COLO668 (cell line): Measurements from ENCODE around the gene PLA2G2F.
A peak's percentile ranks its signal among the peaks of the same experiment; 100 is the strongest.

Experiments
- DNase-seq: peaks from one replicate; lab custom pipeline; 2025; ENCODE audit not compliant: unreplicated experiment; lab: John Stamatoyannopoulos, UW

Gene PLA2G2F

DNA sequence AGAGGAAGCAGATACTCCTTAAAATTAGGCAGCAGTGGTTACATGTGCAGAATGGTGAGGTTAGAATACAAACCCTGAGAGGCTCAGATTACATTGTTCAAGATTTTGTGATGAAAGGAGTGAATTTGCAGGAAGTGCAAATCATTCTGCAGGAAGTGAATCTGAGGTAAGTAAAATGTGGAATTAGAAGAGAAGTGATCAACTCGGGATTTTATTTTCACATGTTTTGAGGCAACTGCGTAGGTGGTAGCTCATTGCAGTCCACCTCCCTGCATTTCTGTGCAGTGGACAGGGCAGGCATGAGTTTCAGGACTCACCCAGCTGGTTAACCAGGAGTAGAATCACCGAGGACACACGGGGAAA lies 49.3 kb downstream of the PLA2G2F start:
- no peak for DNase-seq

DNA sequence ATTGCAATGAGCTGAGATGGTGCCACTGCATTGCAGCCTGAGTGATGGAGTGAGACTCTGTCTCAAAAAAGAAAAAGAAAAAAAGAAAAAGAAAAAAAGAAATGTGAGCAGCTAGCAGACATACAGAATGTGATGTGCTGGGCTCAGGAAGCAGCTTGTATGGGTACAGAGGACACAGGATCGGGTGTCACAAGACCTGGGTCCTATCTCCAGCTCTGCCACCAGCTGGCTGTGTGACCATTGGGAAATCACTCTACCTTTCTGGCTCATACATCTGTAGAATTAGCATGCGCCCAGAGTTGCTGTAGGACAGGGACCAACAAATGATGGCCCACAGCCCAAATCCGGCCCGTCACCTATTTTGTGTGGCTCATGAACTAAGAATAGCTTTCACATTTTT lies 50.5 kb downstream of the PLA2G2F start:
- no peak for DNase-seq

DNA sequence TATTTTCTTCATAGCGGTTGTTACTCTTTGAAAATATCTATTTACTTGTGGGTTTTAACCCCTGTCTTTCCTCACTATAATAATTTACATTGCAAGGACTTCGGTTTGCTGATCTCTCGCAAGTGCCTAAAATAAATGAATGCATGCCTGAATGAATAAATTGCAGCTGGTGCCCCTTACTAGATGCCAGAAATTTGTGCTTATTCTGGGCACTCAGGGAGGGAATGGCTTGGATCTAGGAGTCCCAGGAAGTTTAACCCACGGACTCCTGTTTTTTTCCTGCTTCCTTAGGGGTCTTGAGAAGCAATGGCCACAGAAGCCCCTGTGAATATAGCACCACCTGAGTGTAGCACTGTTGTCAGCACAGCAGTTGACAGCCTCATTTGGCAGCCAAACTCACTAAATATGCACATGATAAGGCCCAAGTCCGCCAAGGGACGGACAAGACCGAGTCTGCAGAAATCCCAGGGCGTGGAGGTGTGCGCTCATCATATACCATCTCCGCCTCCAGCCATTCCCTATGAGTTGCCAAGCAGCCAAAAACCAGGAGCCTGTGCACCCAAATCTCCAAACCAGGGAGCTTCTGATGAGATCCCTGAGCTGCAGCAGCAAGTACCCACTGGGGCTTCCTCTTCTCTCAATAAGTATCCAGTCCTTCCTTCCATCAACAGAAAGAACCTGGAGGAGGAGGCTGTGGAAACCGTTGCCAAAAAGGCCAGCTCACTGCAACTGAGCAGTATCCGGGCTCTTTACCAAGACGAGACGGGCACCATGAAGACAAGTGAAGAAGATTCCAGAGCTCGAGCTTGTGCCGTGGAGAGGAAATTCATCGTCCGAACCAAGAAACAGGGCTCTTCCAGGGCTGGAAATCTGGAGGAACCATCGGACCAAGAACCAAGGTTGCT lies 51.4 kb downstream of the PLA2G2F start:
- no peak for DNase-seq

DNA sequence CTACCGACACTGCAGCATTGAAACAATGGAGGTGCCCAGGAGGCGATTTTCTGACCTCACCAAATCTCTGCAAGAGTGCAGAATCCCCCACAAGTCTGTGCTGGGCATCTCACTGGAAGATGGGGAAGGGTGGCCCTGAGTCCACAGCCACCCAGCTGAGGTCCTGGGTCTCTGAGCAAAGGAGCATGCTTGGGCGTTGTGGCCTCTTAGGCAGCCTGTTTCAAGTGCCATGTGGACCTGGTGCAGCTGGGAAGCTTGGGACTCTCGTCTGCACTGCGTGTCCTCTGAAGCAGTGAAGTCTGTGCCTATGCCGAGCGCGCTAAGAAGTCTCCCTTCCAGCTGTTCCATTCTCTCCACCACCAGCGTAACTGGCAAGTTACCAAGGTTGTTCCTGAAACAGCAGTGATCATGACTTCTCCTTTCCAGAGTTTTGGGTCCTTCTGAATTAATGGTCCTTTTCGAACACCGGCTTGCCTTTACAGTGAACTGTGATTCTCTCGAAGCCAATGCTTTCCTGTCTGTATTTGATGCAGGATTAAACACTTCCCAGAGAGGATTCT lies 52.2 kb downstream of the PLA2G2F start:
- DNase-seq, result no peak

DNA sequence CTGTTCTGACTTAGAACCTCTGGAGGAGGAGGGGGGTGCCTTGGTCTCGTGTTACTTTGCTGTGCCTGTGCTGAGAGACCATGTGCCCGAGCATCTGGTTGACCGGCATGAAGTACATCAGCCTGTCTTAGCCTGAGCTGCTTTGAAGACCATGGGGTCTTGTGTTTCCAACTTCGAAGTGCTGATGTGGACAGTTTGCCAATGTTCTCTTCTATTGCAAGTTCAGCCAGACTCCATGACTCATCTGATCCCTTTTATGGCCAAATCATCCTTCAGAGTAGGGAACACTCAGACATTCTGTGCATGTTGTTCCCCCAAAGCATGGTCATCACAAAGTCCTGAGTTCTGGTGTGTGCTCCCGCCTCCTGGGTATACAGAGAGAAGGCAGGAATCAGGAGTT lies 53.2 kb downstream of the PLA2G2F start:
- no peak for DNase-seq

DNA sequence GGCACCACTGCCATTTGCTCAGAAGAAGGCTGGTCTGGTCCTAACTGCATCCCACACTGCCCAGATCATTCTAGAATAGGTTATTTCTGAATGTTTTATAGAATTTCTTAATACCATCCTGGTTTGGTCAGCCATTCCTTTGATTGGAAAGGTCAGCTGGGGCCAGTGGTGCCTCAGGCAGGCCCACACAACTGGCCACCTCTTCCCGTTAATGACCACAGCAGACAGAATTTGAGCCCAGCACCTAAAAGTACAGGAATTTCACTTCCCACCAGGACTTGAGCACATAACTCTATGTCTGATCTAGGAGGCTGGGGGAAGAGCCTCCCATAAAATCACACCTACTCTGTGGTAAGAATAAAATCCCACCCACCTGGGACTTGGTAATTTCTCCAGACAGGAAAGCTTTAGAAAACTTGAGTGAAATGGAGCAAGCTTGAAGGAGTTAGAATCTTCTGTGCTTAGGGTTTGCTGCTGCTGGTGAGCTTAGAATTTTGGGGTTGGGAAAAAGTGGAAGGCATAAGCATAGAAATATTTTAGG lies 53.8 kb downstream of the PLA2G2F start:
- DNase-seq, result no peak

DNA sequence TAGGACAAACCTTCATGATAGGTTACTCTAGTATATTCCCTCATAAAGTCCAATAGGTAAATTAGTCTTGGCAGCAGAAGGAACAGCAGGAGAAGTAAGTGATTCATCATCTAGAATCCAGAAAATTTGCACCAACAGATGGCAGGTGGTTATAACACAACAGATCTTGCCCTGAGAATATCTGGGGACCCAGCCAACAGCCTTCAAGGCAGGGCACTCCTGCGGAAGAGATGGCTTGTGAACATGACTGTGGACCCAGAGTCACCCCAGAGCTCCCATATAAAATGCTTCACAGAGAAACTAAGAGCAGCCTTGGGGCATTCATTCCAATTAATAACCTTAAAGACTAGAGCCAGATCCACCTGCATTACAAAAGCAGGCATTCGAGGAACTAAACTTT lies 55.1 kb downstream of the PLA2G2F start:
- no peak for DNase-seq

DNA sequence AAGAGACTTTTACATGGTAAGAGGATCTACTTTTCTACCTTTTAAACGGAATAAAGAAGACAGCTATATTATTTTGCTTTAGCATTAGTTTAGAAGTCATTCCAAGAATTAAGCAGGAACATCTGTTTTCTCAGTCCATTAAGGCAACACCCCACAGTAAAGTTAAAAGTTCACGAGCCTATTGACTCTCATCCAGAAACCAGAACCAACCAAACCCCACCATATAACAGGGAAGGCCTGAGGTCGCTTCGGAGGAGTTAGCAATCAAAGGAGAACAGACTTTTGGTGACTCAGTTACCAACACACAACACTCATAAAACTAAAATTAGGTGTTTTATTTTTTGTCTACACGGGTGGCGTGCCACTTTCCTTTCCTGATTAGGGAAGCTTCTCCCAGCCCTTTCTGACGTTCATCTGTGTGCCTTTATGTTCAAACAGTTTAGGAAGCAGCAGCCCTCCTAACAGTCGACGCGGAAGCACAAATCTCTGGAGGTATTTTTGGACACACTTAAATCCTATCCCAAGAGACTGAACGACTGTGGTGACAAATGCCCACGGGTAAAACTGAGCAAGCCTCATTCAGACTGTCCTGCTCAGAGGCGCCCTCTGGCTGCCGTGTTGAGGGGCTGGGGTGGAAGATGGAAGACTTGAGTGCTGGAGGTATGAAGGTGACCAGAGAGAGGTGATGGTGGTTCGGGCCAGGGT lies 55.8 kb downstream of the PLA2G2F start:
- DNase-seq, result peak; percentile 58

DNA sequence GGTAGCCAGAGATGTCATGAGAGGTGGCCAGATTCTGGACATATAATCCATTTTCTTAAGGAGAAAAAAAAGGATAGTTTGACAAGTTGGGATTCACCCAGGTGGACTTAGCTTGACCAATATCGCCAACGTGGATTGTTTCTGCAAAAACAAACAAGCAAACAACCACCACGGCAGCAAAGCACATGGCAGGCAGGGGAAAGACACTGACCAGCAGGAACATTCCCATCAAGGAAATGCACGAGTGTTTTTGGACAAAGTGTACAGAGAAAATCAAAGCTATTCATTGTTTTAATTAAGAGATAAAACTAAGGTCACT lies 56.3 kb downstream of the PLA2G2F start:
- DNase-seq, result no peak

DNA sequence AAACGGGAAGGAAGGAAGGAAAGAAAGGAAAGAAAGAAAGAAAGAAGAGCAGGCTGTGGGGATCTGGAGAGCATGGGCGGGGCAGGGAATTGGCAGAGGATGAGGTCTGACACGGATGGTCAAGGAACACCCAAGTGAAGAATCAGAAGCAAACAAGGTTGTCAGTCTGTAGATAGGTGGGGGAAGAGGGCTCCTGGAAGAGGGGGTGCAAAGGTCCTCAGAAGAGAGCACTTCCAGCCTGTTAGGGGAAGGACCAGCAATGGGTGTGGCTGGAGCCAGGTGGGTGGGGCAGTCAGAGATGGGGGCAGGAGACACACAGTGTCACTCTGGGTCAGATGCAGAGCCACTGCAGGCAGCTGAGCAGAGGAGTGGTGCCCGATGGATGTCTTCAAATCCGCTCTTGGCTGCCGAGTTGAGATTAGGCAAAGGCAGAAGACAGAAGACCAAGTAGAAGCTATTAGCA lies 58.2 kb downstream of the PLA2G2F start:
- no peak for DNase-seq

DNA sequence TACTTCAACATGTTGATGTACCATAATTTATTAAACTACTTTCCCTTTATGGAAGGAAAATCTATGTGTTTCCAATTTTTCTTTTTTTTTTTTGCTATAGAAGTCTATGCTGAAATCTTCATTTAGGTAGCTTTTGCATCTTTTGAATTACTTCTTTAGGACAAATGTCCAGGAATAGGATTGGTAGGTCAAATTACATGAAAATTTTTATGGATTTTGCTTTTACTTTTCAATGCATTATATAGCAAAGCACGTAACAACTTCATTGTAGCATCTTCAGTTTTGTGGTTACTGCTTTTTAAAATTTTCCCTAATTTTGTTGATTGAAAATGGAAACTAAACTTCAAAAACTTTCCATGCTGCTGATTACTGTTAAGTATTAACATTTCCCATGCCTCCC lies 59.2 kb downstream of the PLA2G2F start:
- no peak for DNase-seq

DNA sequence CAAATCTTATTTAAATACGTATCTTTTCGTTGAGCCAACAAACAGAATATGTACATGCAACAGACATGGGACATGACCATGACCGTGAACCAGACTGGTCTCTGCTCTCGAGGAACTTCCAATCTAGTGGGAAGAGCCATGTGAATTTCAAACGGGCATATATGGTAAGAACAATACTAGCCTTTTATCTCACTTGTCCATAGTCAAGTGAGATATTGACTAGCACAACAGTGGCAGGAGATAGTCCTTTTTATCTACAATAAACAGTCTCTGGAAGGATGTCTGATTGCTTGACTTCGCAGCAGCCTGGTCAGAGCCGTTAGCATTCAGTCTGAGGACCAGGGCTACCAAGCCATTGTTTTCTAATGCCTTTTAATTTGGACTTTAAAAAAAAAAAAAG lies 59.8 kb downstream of the PLA2G2F start:
- no peak for DNase-seq

DNA sequence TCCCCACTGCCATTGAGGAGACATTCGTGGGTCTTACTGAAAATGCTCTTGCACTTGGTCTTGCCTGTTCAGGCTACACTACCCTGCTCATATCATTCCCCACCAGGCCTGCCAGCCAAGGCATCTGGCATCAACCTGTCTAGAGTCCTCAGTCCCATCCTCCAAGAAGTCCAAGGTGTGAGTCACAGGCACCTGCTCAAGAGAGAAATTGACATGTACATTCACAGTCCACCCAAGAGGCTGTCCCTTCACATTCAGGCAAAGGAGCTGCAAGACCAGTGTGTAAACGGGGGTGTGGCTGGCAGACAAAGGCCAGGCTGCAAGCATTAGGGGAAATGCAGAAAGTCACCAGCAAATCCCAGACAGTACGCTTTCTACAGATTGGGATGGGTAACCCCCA lies 60.3 kb downstream of the PLA2G2F start:
- no peak for DNase-seq

DNA sequence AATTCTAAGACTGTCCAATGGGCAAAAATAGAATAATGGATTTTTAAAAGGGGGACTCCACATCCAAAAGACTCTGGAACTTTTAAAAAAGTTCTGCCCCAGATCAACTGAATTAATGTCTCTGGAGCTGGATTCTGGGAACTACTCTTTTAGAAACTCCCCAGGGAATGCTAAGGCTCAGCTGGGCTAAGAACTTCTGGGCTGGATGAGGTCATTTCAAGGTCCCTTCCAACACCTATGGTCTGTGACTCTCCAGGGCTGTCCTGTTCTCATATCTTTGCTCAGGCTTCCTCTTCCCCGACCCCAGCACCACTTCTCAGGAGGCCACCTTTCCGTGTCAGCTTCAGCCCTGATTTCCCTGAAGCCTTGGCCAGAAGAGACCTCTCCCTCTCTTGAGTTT lies 60.7 kb downstream of the PLA2G2F start:
- DNase-seq, result no peak
